ENCODE results near the gene LCE2D.

DNA sequence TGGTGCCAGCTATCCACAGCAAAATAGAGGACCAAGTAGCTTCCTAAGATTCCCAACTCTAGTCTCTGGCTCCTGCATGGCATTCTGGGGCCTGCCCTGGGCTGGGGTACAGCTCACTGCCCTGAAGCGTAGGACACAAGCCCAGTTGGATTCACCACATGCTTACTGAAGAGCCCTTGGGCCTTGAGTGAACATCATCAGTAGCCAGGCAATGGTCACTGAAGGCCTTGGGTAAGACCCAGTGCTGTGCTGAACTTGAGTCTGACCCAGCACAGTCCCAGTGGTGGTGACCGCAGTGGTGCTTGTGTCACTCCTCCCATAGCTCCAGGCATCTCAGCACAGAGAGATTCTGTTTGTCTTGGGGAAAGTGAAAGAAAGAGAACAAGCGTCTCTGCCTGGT, 32.6 kb upstream of the LCE2D start:
- TF ChIP-seq POLR2A (IDR thresholded peaks at IDR 0.05; ENCODE audit: low read length) (no peak), GATA1 (IDR thresholded peaks at IDR 0.05; ENCODE audit: low read depth, low read length) (no peak)

Measured in erythroblast (primary cell).